GM18867 (cell line): ENCODE measurements around the gene TTC28.
"Not testable (repeated sequence)": the region's sequence is repeated elsewhere in the genome, so short reads cannot be mapped to it uniquely, and the experiment has no call there.

Source experiments
- ATAC-seq: cut with Tn5 transposase; IDR thresholded peaks from one replicate; pipeline ENCODE4 v1.9.1; 2021; ENCODE audit warnings: mild to moderate bottlenecking, moderate library complexity; ENCODE audit not compliant: unreplicated experiment

The TTC28 gene

DNA sequence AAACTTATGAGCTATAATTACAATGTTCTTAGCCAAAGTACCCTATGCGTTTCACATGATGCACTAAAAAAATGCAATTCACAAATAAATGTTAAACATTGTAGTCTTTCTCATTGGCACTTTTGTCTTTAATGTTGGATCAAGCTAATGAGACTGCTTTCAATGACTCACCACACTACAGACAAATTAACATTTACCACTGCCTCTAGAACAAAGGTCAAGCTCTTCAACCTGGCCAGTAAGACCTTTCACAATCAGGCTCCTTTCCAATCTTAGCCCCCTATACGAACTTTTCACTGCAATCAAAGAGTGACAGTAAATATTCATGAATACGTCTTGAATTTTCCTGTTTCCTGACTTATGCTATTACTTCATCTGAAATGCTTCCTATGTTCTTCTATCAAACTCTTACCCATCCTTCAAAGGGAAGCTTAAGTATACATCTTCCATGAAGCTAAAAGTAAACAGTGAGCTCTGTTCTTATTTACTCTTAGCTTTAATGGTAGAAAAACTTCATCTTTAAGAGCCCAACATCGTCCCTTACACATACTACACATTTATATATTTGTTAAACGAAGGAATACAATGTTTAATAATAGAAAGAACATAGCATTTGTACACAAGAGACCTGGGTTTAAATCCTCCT, 433.9 kb downstream of the TTC28 start:
- no peak for ATAC-seq

DNA sequence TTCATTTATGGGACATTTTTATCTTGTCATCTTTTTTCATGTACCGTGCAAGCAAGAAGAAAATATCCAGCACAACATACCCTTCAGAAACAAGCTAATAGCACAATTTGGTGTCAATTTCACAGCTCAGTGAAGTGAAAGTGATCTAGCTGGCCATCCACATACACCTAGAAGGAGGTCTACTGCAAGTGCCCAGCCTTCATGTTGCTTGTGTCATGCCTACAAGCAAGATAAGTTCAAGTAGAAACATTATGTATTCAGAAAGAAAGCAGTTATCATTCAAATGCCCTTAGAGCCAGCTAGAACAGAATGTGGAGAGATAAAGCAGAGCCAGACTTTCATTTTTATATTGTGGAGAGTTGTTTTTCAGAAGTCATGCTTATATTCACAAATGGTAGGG, 434.9 kb downstream of the TTC28 start:
- ATAC-seq, result no peak

DNA sequence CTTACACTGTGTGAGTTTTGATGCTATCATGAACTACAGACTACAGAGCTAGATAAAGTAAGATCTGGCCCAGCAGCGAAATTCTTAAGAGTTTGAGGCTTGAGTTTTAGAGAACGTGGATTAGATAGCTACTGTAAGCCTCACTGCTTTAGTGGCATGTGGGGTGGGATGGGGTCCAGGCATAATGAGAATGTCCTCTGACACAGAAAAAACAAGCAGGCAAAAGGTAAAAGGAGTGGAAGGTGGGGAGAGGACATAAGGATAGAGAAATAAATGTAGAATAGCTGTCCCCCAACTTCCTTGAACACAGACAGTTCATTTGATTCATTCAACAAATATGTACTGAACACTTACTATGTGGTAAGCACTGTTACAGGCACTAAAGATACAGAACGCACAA, 436.1 kb downstream of the TTC28 start:
- no peak for ATAC-seq

DNA sequence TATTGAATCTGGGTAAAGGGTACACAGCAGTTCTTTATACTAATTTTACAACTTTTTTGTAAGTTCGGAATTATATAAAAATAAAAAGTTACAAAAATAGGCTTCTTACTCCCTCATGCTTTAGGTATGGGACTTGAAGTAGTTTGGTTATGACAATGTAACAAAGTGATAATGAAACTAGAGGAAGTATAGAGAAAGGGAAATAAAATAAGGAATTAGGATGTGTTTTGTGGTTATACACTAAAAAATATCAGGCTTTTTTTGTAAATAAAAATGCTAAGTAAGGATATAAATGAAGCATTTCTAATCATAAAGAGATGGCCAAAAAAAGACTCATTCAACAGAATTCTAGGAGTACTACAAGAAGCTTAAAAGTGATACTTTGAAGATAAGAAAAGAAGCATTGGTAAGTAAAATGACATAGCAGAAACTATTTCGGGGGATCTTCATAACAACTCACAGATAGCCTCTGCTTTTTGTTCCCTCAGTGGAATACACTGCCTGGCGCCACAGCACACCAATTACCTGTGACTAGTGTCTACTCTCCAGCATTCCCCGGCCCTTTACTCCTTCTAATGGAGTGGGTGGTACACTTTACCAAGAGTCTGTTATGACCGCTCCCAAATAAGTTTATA, 437.9 kb downstream of the TTC28 start:
- ATAC-seq, result no peak

DNA sequence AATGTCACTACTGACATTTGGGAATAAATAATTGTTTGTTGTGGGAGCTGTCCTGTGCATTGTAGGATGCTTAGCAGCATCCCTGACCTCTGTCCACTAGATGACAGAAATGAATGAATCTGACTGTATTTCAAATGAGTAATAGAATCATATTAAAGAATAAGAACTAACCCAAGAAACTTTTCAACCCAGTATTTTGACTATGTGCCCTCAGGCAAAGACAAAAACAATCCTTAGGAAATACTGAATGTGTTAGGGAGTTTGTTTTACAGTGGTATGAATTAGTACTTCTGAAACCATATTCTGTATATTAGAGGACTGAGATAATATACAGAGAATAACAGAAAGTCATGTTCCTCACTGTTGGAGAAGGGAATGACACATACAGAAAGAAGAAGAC, 439.7 kb downstream of the TTC28 start:
- no peak for ATAC-seq

DNA sequence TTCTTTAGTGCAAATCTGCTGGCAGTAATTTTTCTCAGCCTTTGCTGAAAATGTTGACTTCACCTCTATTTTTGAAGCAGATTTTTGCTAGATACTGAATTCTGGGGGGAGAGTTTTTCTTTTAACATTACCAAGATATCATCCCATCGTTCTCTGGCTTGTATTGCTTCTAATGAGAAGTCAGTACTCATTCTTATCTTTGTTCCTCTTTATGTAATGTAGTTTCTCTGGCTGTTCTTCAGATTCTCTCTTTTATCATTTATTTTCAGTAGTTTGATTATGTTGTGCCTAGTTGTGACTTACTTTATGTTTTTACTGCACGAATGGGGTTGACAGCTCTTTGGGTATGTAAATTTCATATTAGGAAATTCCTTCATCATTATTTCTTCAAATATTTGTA, 441.9 kb downstream of the TTC28 start:
- no peak for ATAC-seq

DNA sequence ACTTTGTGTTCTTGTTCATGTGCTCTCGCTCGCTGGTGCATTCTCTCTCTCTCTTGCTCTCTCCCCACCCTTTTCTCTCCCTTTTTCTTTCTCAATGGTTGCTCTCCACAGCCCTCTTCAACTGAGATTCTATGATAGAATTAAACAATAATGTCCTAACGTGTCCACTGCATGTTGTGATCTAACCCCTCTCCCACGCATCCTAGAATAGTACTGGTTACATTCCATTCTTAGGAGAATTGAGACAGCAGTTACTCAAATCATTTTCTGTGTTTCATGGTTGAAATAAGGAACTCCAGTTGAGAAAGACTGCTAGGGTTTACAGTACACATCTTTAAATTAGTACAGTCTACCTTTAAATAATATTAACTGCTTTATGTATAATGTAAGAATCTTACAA, 442.5 kb downstream of the TTC28 start:
- ATAC-seq, result no peak

DNA sequence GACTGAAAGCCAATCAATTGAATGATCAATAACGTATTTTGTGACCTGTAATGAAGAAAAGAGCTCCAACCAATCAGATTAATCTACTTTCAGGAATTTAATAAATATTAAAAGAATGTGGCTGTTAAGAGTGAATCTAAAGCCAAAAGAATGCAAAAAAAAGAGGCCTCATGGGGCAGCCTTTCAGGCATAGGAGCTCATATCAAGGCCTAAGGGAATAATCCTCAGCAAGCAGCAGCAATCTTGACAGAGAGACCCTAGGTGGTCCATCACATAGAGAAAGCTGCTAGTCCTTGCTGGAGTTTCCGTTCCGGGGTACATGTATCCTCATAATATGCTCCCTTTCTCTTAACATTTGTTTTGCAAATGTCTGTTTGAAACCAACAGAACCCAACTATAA, 447.4 kb downstream of the TTC28 start:
- ATAC-seq, result no peak

DNA sequence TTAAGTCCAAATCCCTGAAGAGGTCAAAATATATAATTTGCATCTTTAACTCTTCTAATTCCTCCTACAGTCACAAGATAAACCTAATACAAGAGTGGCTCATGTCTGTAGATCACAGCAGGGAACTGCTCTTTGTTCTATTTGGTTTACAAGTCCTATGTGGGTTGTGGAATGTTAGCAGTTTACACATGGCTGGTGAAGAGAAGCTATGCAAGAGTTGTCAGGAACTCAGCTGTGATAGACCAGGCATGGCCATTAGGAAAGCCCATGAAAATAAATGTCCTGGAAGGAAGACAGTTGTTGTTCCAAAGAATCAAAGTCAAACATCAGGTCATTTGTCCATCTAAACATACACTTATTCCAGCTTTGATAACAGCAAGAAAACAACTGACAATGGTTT, 448.2 kb downstream of the TTC28 start:
- ATAC-seq, result no peak

DNA sequence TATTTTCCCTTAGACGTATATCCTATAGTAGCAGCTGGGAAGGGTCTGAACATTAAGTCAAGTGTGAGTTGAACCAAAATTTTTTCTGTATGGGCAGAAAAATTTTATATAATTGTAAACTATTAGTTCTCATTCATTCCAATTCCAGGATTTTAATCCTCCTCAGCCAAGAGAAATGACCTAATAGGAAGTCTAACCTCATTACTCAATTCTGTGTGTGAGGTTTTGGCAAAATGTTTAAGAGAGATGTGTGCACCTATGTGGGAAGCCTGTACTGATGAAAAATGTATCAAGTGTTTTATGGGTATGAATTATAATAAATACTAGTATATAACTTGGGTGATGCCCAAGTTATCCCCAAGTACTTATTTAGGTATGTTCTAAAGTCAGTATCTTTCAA, 449.0 kb downstream of the TTC28 start:
- ATAC-seq, result no peak

DNA sequence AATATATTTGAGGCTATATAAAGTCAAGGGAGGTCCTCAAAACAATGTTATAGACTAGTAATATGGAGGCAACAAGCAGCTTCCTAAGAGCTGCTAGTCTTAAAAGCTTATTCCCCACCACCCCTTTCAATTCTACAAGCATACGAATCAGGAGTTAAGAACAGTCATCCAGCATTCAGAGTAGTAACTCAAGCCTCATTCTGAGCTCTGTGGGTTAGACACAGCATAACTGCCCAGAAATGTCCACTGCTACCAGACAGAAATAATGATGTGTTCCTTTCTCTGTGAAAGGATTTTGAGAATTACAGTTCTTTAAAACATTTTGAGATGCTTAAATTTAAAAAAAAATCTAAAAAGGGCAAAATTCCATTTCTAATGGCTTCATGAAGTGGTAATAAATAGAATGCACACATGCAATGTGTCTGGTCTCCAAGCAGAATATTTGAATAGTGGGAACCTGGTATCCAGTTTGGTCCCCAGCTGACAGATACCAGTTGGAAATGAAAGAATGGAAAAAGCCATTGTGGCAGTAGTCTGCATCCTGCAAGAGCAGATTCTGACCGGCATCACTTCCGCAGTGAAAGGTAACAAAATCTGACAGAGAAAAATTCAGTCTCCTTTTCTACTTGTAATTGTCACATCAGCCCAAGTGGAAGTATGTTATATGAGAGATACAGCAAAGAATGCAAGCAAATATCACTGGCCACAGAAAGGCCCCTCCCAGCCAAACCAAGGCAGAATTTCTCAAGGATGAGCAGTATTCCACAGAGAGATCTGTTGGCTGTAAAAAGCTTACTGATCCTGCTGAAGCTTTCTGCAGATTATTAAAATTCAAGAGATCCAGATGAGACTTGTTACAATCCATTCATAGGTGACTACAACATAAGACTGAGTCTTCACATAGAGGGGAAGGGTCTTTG, 449.8 kb downstream of the TTC28 start:
- ATAC-seq, result no peak

DNA sequence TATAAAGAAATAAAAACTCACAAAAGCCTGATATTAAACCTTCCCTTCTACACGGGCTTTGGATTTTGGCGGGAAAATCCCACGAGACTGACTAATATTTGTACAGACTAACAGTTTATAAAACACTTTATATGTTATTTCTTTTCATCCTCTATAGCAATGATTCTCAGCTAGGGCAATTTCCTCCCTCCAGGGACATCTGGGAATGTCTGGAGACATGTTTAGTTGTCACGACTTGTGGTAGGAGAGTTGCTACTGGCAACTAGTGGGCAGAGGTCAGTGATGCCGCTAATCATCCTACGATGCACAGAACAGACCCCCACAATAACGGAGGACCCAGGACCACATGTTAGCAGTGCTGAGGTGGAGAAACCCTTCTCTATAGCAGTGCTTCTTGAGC, 455.8 kb downstream of the TTC28 start:
- no peak for ATAC-seq

DNA sequence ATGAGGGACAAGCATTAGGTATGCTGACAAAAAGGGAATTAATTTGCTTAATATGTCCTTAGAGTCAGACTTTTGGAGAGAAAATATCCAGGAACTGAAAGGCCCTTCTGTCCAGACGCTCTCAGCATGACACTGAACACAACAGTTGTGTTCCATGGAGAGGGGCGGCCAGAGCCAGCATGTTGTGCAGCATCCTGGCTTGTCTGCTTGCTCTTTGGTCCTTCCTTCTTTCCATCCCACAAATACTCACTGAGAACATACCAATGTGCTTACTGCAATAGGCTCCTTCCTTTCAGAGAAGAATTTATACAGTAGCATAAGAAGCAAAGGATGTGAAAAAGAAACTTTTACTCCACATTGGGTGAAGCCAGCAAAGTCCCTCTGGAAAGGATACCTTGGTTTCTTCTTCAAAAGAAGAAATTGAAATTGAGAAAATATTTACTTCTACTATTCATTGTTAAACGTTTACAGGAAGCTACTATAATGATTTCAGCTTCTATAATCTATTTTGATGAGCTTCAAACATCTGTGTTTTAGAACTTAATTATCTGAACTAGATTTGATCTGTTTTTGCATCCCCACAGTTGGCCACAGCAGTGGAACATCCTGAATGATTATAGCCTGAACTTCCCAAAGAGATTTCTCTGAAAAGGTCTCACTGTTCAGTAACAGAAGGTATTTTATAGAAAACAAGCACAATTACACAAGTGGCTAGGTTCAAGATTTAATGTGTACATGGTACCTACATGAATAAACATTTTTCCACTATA, 456.5 kb downstream of the TTC28 start:
- no peak for ATAC-seq

DNA sequence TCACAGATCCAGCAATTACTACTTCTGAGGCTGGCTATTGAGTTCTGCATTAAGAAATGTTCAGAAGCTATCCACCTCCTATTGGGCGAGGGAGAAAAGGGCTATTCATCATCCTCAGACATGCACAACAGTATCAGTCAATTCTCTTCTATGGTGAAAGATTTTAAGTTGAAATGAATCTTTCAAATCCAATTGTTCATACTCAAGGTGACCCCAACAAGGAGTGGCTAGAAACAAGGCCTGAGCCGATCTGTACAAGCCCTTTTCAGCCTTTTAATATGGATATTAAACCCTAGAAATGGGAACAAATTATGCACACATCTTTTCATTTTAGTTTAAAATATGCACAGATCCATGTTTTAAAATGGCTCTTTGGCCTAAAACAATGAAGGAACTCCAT, 457.1 kb downstream of the TTC28 start:
- no peak for ATAC-seq

DNA sequence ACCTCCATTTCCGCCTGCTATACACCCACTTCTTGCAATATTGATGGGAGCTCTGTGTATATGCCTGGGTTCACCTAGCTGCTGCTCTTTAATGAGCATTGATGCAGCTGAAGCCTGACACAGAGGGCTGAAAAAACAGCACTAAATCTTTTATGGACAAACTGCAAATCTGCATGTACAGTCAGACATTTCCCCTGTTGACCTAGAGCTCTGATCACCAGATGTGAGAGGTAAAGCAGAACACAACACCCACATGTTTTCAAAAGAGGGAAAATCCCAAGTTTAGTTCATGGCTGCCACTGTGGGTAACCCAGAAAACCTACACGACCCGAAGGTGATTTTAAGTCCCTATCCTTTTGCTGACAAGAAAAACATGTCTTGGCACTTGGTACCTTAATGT, 457.6 kb downstream of the TTC28 start:
- ATAC-seq, result no peak

DNA sequence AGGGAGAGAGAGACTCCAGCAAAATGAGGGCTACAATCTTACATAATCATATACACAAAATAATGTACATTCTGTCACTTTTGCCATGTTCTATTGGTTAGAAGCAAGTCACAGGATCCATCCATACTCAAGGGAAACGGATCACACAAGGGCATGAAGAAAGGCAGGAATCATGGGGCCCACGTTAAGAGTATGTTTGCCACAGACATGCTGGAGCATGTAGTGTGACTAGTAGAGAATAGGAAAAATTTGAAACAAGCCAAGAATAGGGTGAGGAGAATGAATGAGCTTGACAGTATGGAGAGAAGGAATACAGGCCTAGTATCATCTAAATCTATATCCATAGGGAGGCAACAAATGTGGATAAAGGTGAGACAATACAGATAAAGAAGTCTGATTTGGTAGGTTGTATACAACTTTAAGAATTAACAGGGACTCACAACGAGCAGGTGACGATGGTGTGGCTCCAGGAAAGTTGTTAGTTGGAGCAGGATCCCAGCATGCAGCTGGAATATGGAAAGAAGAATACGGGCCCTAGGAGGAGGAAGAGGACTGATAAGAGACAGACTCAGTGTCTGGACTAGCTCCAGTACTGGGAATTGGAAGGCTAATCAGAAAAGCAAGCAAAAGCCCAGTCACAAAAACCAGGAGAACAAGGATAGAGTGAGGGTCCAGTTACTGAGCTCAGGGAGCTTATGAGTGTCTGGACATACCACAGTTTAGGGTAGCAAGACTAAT, 458.8 kb downstream of the TTC28 start:
- ATAC-seq, result no peak

DNA sequence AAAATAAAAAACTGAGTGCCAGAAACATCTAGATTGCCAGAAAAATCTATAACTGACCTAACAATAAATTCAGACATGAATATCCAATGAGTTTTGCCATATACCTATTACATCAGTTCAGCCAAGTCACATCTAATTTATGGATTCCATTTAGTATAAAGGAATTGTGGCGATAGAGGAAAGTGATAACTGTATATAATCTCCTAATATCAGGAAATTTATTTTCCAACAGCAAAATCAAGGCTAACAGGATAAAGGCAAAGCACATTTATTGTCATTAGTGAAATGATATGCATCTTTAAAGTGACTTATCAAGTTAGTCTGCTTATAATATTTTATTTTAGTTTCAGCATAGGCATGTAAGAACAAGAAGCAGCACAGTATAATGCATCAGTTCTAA, 462.4 kb downstream of the TTC28 start:
- ATAC-seq, result no peak

DNA sequence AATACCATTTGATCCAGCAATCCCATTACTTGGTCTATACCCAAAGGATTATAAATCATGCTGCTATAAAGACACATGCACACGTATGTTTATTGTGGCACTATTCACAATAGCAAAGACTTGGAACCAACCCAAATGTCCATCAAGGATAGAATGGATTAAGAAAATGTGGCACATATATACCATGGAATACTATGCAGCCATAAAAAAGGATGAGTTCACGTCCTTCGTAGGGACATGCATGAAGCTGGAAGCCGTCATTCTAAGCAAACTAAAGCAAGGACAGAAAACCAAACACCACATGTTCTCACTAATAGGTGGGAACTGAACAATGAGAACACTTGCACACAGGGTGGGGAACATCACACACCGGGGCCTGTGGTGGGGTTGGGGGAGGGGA, 464.9 kb downstream of the TTC28 start:
- ATAC-seq, result not testable (repeated sequence)

DNA sequence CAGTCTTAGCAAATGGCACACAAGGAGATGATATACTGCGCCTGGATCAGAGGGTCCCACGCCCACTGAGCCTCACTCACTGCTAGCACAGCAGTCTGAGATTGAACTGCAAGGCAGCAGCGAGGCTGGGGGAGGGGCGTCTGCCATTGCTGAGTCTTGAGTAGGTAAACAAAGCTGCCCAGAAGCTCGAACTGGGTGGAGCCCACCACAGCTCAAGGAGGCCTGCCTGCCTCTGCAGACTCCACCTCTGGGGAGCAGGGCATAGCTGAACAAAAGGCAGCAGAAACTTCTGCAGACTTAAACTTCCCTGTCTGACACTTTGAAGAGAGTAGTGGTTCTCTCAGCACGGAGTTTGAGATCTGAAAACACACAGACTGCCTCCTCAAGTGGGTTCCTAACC, 470.2 kb downstream of the TTC28 start:
- ATAC-seq, result not testable (repeated sequence)

DNA sequence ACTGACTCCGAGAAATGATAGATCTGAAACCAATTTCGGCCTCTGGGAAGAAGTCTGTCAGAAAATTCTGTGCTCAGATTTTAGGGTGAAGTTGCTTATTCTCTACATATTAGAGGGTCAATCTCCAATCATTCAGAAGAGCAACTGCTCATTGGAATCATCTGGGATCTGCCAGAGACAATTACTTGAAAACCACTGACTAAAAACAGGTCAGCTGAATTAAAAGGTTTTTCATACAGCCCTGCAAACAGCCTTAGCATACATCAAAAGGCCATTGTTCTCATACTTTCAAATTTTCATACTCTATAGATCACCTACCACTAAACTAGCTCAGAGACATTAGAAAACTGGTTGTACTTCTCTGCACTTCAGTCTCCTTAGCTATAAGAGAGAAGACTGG, 470.9 kb downstream of the TTC28 start:
- ATAC-seq, result no peak

DNA sequence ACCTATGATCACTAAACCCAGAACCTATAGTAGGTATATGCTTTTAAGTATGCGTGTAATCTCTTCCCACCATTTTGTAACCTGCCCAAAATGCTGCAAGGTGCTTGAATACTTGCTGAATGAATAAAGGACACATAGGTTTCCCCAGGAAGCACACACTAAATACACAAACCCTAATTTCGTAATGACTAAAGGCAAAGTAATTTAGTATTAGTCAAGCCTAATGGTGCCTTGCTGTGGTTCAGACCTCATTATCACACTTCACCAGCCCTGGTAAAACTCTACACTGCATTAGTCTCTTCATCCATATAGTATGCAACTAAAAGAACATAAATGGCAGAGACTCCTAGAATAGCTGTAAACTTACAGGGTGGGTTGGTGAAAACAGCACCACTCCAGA, 471.6 kb downstream of the TTC28 start:
- ATAC-seq, result no peak
